HG03521 (cell line): ENCODE results near the gene NMNAT3.

Source experiments
- ATAC-seq: cut with Tn5 transposase; IDR thresholded peaks from one replicate; pipeline ENCODE4 v1.9.1; 2021; ENCODE audit warnings: mild to moderate bottlenecking, moderate library complexity; ENCODE audit not compliant: unreplicated experiment

NMNAT3 gene

GRCh38 chr3:139676108-139676507 is 1.7 kb downstream of the NMNAT3 start:
- no peak for ATAC-seq

GRCh38 chr3:139675327-139675726 is 2.4 kb downstream of the NMNAT3 start:
- no peak for ATAC-seq

- ATAC-seq = no peak
These were observed 3.1 kb downstream of the NMNAT3 start for GRCh38 chr3:139674571-139675260.

- ATAC-seq = no peak
These were observed 4.9 kb downstream of the NMNAT3 start for GRCh38 chr3:139672884-139673283.

GRCh38 chr3:139671863-139672646 is 5.7 kb downstream of the NMNAT3 start:
- no peak for ATAC-seq

- no peak for ATAC-seq
These were observed 6.7 kb downstream of the NMNAT3 start for GRCh38 chr3:139671107-139671506.

GRCh38 chr3:139670196-139670595 is 7.6 kb downstream of the NMNAT3 start:
- no peak for ATAC-seq

GRCh38 chr3:139668332-139668731 is 9.4 kb downstream of the NMNAT3 start:
- ATAC-seq = no peak

- ATAC-seq = no peak
These were observed 12.8 kb downstream of the NMNAT3 start for GRCh38 chr3:139664958-139665357.

- no peak for ATAC-seq
These were observed 17.5 kb downstream of the NMNAT3 start for GRCh38 chr3:139660269-139660668.

GRCh38 chr3:139659511-139659910 is 18.3 kb downstream of the NMNAT3 start:
- no peak for ATAC-seq

- ATAC-seq = no peak
These were observed 19.8 kb downstream of the NMNAT3 start for GRCh38 chr3:139657936-139658335.

GRCh38 chr3:139657434-139657833 is 20.3 kb downstream of the NMNAT3 start:
- ATAC-seq = no peak

GRCh38 chr3:139655909-139656595 is 21.7 kb downstream of the NMNAT3 start:
- no peak for ATAC-seq

GRCh38 chr3:139654637-139655365 is 23.0 kb downstream of the NMNAT3 start:
- no peak for ATAC-seq

- ATAC-seq = no peak
These were observed 24.2 kb downstream of the NMNAT3 start for GRCh38 chr3:139653582-139653981.

- ATAC-seq = no peak
These were observed 25.2 kb downstream of the NMNAT3 start for GRCh38 chr3:139652561-139652960.

- ATAC-seq = no peak
These were observed 29.8 kb downstream of the NMNAT3 start for GRCh38 chr3:139647866-139648435.

GRCh38 chr3:139646512-139646911 is 31.3 kb downstream of the NMNAT3 start:
- no peak for ATAC-seq

- no peak for ATAC-seq
These were observed 34.8 kb downstream of the NMNAT3 start for GRCh38 chr3:139642996-139643395.

GRCh38 chr3:139640456-139640855 is 37.3 kb downstream of the NMNAT3 start:
- ATAC-seq = no peak
